ENCODE data around the gene SIM1. TPM values are rescaled to one million over a fixed set of nuclear protein-coding genes. Genes with fewer than 3 reads are reported as not detected.

The SIM1 gene, protein sequence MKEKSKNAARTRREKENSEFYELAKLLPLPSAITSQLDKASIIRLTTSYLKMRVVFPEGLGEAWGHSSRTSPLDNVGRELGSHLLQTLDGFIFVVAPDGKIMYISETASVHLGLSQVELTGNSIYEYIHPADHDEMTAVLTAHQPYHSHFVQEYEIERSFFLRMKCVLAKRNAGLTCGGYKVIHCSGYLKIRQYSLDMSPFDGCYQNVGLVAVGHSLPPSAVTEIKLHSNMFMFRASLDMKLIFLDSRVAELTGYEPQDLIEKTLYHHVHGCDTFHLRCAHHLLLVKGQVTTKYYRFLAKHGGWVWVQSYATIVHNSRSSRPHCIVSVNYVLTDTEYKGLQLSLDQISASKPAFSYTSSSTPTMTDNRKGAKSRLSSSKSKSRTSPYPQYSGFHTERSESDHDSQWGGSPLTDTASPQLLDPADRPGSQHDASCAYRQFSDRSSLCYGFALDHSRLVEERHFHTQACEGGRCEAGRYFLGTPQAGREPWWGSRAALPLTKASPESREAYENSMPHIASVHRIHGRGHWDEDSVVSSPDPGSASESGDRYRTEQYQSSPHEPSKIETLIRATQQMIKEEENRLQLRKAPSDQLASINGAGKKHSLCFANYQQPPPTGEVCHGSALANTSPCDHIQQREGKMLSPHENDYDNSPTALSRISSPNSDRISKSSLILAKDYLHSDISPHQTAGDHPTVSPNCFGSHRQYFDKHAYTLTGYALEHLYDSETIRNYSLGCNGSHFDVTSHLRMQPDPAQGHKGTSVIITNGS
- 3.9 TPM for polyA plus RNA-seq (ENCODE audit: insufficient read length)

DNA sequence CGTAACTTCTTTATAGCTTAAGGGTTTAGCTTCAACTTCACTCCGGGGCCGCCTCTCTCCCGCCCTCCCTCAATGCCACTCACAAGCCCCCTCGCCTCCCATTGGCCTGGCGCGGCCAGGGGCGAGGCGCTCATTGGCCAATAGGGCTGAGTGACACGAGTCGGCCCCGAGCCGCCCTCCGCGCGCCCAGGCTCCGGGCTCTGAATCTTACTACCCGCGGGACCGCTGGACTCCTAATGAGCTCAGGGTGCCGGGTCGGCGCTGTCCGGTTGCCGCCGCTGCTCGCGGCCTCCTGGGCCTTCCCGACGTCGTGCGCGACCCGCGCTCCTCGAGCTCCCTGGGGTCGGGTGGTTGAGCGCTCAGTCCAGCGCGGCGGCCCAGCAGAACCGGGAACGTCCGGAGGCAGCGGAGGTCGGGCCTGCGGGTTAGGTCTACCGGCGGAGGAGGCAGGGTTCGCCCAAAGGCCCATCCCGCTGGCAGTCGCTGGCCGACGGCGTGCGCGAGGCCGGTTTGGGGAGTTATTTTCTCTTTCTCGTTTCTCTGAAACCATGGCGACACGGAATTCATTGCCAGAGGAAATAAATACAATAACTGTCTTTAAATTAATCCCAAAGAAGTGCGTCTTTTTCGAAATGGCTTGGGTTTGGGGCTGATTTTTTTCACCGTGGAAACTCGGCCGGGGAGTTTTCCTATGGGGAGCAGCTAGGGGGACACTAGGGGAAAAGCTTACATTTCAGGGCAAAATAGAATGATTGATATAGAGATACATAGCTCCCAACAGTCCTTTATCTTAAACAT, at the start of gene SIM1:
Gene SIM1, minus strand, starts transcription at position 19 of the 798 bp plus-strand sequence. CDS start 1,453 bp downstream, outside the sequence.
- no peak for DNase-seq (ENCODE audit: low read depth)

DNA sequence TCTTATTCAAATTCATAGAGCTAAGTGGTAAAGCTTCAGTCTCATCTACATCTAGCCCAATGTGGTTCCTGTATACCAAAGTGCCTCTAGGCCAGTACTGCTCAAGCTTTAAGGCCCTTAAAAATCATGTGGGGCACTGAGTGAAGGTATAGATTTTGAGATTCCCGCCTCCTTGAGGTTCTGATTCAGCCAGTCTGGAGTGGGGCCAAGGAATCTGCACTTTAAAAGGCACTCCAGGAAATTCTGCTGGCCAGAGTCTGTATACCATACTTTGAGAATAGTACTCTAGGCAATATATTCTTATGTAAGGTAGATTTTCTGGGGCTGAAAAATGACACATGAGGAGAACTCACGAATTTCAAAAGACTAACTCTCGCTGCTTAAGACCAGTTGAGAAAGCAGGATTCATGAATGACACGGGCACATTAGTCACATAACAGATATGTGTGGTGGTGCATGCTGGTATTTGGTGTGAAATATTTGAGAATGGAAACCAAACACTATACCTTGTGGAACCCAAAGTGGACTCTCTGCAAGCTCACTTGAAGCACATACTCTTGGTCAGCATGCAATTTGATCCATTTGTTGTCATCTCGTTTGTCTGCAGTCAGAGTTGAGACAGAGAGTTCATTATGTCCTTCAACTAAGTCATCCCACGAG, 47.6 kb upstream of the SIM1 start:
- DNase-seq (ENCODE audit: low read depth) = no peak

- no peak for DNase-seq (ENCODE audit: low read depth)
Observed at GRCh38 chr6:100509101-100509500, 44.4 kb upstream of the SIM1 start.

DNA sequence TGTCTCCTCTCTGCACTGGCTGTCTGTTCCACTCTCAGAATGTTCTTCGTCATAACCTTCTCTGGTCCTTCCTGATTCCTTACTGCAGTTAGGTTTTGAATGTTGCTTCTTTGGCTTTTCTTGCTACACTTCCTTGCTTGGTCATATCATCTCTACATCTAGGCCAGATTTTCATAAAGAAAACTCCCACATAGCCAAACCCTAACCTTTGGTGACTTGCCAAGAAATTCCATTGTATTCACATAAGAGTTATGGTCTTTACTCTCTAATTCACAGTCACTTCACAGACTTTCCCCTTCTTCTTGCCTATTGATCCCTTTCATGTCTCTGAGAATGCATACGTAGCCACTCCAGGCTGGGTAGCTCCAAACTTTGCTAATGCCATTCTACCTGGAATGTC, 41.9 kb upstream of the SIM1 start:
- no peak for DNase-seq (ENCODE audit: low read depth)

GRCh38 chr6:100504786-100505737, 40.3 kb upstream of the SIM1 start:
- DNase-seq (ENCODE audit: low read depth) = peak; percentile 17

DNA sequence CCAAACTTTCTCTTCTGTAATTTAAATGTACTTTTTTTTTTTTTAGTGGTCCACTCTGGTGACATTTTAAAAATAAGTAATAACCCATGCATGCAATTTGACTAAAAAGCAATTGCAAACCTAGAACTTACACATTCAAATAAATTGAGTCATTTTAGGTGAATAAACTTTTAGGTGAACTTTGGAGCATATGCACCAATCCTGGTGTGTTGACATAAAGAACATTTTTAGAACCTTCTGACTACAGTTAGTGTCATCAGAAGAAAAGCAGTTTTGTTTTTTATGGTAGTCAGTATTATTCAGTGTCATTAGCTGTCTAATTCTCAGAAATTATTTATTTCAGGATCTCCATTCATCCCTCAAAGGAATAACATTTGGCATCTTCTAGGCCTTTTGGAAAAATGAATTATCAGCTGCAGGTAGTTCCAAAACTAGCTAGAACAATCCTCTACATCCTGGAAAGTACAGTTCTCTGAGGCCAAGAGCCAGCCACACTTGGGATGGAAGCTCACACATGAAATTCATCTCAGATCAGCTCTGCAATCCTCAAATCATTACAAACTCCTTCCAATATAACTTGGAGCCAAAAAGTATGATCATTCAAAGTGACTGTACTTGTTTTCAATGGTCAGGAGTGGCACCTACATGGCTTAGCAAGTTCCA, 38.5 kb upstream of the SIM1 start:
- no peak for DNase-seq (ENCODE audit: low read depth)

DNA sequence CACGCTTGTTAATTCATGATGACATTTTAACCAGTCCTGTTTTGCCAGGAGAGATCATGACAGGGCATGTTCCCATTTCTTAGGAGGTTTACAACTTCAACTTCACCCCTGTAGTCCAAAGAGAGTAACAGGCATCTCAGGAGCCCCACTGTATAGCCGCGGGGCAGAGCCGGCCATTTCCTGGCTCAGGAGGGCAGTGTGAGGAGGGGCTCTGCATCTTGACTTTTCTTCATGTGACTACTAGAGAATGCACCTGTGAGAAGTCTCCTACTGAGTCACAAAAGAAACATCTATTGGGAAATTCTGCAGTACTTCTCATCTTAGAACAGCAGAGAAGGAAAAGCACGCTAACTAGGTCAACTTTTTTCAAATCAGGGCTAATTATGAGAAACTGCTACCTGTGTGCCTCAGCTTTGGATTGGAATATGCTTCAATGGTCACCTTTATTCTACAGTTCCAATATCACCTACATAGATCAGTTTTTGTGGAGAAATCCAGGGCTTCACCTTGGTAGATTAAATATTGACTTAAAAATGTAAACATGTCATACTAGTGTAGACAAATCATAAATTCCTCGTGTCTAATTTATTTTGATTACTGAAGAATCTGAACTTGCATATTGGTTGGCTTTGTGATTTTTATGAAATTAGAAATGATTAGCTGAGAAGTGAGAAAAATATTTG, 28.6 kb upstream of the SIM1 start:
- DNase-seq (ENCODE audit: low read depth) = no peak

GRCh38 chr6:100491952-100492670, 27.4 kb upstream of the SIM1 start:
- no peak for DNase-seq (ENCODE audit: low read depth)

GRCh38 chr6:100490065-100490464, 25.3 kb upstream of the SIM1 start:
- DNase-seq (ENCODE audit: low read depth) = no peak

GRCh38 chr6:100488244-100488643, 23.5 kb upstream of the SIM1 start:
- DNase-seq (ENCODE audit: low read depth) = no peak

GRCh38 chr6:100487638-100488037, 22.9 kb upstream of the SIM1 start:
- no peak for DNase-seq (ENCODE audit: low read depth)

GRCh38 chr6:100485268-100485667, 20.5 kb upstream of the SIM1 start:
- DNase-seq (ENCODE audit: low read depth) = no peak

DNA sequence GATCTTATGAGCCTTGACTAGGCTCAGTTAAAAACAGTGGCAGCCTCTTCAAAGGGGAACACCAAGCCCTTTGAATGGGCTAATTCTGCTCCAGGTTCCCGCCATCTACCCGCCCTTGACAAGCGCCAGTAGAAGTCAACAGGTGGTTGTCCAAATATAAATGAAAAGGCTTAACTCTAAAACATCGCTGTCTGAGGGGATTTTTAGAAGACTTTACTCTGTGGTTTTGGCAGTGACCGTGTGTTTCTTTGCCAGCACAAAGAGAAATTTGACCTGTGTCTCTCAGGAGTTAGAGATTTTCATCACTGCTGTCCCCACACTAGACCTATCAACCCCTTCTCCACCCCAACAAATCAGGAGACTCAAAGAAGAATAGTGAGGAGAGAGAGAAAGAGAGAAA, 19.8 kb upstream of the SIM1 start:
- no peak for DNase-seq (ENCODE audit: low read depth)

DNA sequence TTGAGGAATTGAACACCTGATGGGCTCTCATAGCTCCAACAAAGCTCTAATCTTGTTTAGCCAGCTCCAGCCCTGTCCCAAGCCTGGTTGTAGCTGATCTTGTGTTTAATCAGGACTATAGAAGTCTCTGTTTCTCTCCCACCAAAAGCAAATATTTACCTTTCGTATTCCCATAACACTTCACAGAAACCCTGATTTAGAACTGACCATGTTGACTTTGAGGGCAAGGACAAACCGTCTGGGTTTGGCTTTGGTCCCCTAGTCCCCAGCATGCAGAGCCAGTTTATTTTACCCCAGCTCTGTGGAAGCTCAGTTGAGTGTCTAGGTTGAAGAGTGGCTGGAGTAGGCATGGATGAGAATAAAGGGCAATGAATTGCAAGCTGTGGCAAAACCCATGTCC, 18.0 kb upstream of the SIM1 start:
- no peak for DNase-seq (ENCODE audit: low read depth)

DNA sequence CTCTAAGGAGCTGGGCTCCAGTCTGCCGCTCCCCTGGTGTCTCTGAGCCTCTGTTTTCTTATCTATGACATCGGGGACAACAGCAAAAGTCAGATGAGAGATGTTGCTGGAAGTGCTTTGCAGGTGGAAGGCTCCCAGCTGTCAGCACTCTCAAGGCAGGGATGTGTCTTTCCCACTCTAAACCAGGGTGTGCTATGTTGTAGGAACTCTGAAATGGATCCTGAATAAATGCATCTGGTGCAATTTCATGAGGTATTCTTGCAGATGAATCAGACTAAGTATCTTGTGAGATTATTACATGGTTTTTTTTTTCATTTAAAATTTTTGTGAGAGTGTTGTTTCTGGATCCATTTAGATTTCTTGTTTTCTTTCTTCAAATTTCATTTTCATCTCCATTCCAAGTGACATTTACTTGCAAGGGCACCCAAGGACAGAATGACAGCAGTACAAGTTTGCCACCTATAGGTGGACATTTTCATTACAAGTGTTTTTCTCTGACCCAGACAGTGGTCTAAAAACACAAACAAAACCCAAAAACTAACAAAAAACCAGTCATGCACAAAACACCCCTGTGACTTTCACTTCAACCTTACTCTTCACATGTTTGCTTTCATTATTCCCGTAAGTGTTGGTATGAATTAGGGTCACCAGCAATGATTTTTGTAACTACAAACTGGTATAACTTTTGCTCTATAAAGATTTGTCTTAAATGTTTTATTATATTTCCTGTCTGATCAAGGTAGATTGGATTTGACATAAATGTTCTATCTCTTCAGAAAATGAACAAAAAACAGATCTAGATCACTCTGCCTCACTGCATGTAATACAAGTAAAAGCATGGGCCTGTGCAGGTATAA, 14.7 kb upstream of the SIM1 start:
- no peak for DNase-seq (ENCODE audit: low read depth)

DNA sequence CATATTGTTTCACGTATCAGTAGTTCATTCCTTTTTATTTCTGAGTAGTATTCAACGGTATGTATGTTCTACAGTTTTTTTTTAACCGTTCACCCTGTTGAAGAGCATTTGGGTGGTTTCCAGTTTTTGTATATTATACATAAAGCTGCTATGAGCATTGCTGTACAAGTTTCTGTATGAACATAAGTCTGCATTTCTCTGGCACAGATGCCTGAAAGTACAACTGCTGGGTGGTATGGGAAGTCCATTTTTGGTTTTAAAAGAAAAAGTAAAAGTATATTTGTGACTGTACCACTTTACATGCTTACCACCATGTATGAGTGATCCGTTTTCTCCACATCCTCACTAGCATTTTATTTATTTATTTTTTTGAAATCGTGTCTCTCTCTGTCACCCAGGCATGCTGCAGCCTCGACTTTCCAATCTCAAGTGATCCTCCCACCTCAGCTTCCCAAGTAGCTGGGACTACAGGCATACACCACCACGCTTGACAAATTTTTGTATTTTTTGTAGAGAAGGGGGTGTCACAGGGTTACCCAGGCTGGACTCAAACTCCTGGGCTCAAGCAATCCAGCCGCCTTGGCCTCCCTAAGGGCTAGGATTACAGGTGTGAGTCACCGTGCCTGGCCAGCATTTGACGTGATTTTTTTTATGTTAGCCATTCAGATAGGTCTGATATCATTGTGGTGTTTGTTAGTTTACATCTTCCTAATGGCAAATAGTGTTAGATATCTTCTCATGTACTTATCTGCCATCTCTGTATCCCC, 11.0 kb upstream of the SIM1 start:
- DNase-seq (ENCODE audit: low read depth) = no peak

GRCh38 chr6:100473182-100473581, 8.5 kb upstream of the SIM1 start:
- no peak for DNase-seq (ENCODE audit: low read depth)
